ENCODE measurements around the gene TPRG1.
A peak's percentile ranks its signal among the peaks of the same experiment; 100 is the strongest.

The TPRG1 gene

GRCh38 chr3:189304465-189305351 lies 132.9 kb downstream of the TPRG1 start:
- no peak for TF ChIP-seq CTCF (IDR thresholded peaks at IDR 0.05; ENCODE audit: low read depth, low read length, missing control alignments)
- H3K4me3 ChIP-seq (ENCODE audit: low read depth, low read length): no peak overlapping the region
- DNase-seq (ENCODE audit: low read depth): peak; percentile 32
- in situ Hi-C loops (cut with HindIII; ENCODE audit: low sequenced_read_pairs): no loop called here

- no peak for TF ChIP-seq CTCF (IDR thresholded peaks at IDR 0.05; ENCODE audit: low read depth, low read length, missing control alignments)
- in situ Hi-C loops (cut with HindIII; ENCODE audit: low sequenced_read_pairs): no loop called here
- DNase-seq (ENCODE audit: low read depth): no peak
- H3K4me3 ChIP-seq (ENCODE audit: low read depth, low read length): no peak overlapping the region
Observed at GRCh38 chr3:189305412-189305811, 133.6 kb downstream of the TPRG1 start.

- no peak for TF ChIP-seq CTCF (IDR thresholded peaks at IDR 0.05; ENCODE audit: low read depth, low read length, missing control alignments)
- in situ Hi-C loops (cut with HindIII; ENCODE audit: low sequenced_read_pairs): no loop called here
- DNase-seq (ENCODE audit: low read depth): no peak
Observed at GRCh38 chr3:189307963-189308362, 136.2 kb downstream of the TPRG1 start.

GRCh38 chr3:189308608-189309007 lies 136.8 kb downstream of the TPRG1 start:
- in situ Hi-C loops (cut with HindIII; ENCODE audit: low sequenced_read_pairs): no loop called here
- DNase-seq (ENCODE audit: low read depth): no peak
- no peak for TF ChIP-seq CTCF (IDR thresholded peaks at IDR 0.05; ENCODE audit: low read depth, low read length, missing control alignments)
- no peak overlapping the region for H3K4me3 ChIP-seq (ENCODE audit: low read depth, low read length)

More at GRCh38 chr3:189307963-189308362, 136.2 kb downstream of the TPRG1 start:
- H3K4me3 ChIP-seq (ENCODE audit: low read depth, low read length): no peak overlapping the region

- in situ Hi-C loops (cut with HindIII; ENCODE audit: low sequenced_read_pairs): no loop called here
- no peak overlapping the region for H3K4me3 ChIP-seq (ENCODE audit: low read depth, low read length)
- no peak for TF ChIP-seq CTCF (IDR thresholded peaks at IDR 0.05; ENCODE audit: low read depth, low read length, missing control alignments)
- DNase-seq (ENCODE audit: low read depth): no peak
Observed at GRCh38 chr3:189309400-189309975, 137.7 kb downstream of the TPRG1 start.

GRCh38 chr3:189311521-189311920 lies 139.8 kb downstream of the TPRG1 start:
- in situ Hi-C loops (cut with HindIII; ENCODE audit: low sequenced_read_pairs): no loop called here
- DNase-seq (ENCODE audit: low read depth): no peak
- no peak for TF ChIP-seq CTCF (IDR thresholded peaks at IDR 0.05; ENCODE audit: low read depth, low read length, missing control alignments)
- no peak overlapping the region for H3K4me3 ChIP-seq (ENCODE audit: low read depth, low read length)
